ENCODE measurements around the gene COL8A2.

GRCh38 chr1:36135796-36136195 is 10.8 kb upstream of the COL8A2 start:
- TF ChIP-seq CTCF (IDR thresholded peaks at IDR 0.05; ENCODE audit: insufficient read depth, low read length, poor library complexity, severe bottlenecking) (no peak), EZH2phosphoT487 (conservative IDR thresholded peaks at IDR 0.05; ENCODE audit: low read length) (no peak)
